BE2C (cell line): ENCODE results near the gene MS4A15.

Source experiments
- DNase-seq: peaks from one replicate; pipeline ENCODE4 v3.0.0-alpha.2; 2020
- H3K27me3 ChIP-seq: fragments of 250-450 bp; sonication (Bioruptor Pico); 2 replicates; pipeline ENCODE4 v1.5.1; 2020; ENCODE audit warnings: mild to moderate bottlenecking
- H3K36me3 ChIP-seq: fragments of 250-450 bp; sonication (Bioruptor Pico); 2 replicates; pipeline ENCODE4 v1.5.1; 2020; ENCODE audit warnings: mild to moderate bottlenecking
- H3K4me1 ChIP-seq: fragments of 250-450 bp; sonication (Bioruptor Pico); 2 replicates; pipeline ENCODE4 v1.5.1; 2020
- H3K4me3 ChIP-seq: 2 replicates; pipeline ENCODE4 v1.5.1; 2011; ENCODE audit warnings: low read depth, low read length
- H3K9me3 ChIP-seq: fragments of 250-450 bp; sonication (Bioruptor Pico); 2 replicates; pipeline ENCODE4 v1.5.1; 2020
- CTCF ChIP-seq: IDR thresholded peaks from 2 replicates; pipeline ENCODE4 v1.5.1; 2012; ENCODE audit warnings: mild to moderate bottlenecking, low read depth, low read length

Gene MS4A15

GRCh38 chr11:60747359-60747873 lies 9.3 kb upstream of the MS4A15 start:
- H3K9me3 ChIP-seq = no peaks in the 10 kb centered on the region
- H3K27me3 ChIP-seq = no peaks in the 10 kb centered on the region
- H3K36me3 ChIP-seq = no peaks in the 10 kb centered on the region
- DNase-seq = no peak
- no peak for TF ChIP-seq CTCF
- H3K4me1 ChIP-seq = no peaks in the 10 kb centered on the region
- no peak overlapping the region for H3K4me3 ChIP-seq

GRCh38 chr11:60748225-60748624 lies 8.4 kb upstream of the MS4A15 start:
- DNase-seq = no peak
- no peaks in the 10 kb centered on the region for H3K4me1 ChIP-seq

GRCh38 chr11:60748821-60749220 lies 7.8 kb upstream of the MS4A15 start:
- Histone ChIP-seq H3K27me3 (no peaks in the 10 kb centered on the region; the same call in 1 of the 2 replicates), H3K36me3 (no peaks in the 10 kb centered on the region), H3K4me1 (no peaks in the 10 kb centered on the region), H3K4me3 (no peak overlapping the region), H3K9me3 (no peaks in the 10 kb centered on the region)
- DNase-seq = no peak
- no peak for TF ChIP-seq CTCF

More at GRCh38 chr11:60748225-60748624, 8.4 kb upstream of the MS4A15 start:
- H3K9me3 ChIP-seq = no peaks in the 10 kb centered on the region
- H3K36me3 ChIP-seq = no peaks in the 10 kb centered on the region
- H3K4me3 ChIP-seq = no peak overlapping the region
- TF ChIP-seq CTCF = no peak
- H3K27me3 ChIP-seq = no peaks in the 10 kb centered on the region; the same call in 1 of the 2 replicates

- H3K9me3 ChIP-seq = no peaks in the 10 kb centered on the region
- H3K4me1 ChIP-seq = no peaks in the 10 kb centered on the region
- DNase-seq = no peak
- no peaks in the 10 kb centered on the region for H3K36me3 ChIP-seq
- H3K27me3 ChIP-seq = no peaks in the 10 kb centered on the region; the same call in 1 of the 2 replicates
- no peak overlapping the region for H3K4me3 ChIP-seq
- no peak for TF ChIP-seq CTCF
Observed at GRCh38 chr11:60750911-60751310, 5.8 kb upstream of the MS4A15 start.

GRCh38 chr11:60753309-60753708 lies 3.4 kb upstream of the MS4A15 start:
- no peak for TF ChIP-seq CTCF
- Histone ChIP-seq H3K4me1 (no peaks in the 10 kb centered on the region), H3K9me3 (no peaks in the 10 kb centered on the region), H3K27me3 (peaks cover 5% of the 10 kb centered on the region), H3K4me3 (no peak overlapping the region), H3K36me3 (no peaks in the 10 kb centered on the region)
- no peak for DNase-seq

- Histone ChIP-seq H3K9me3 (no peaks in the 10 kb centered on the region), H3K27me3 (peaks cover 11% of the 10 kb centered on the region), H3K36me3 (no peaks in the 10 kb centered on the region), H3K4me1 (no peaks in the 10 kb centered on the region), H3K4me3 (no peak overlapping the region)
- no peak for TF ChIP-seq CTCF
- no peak for DNase-seq
Observed at GRCh38 chr11:60754887-60755286, 1.8 kb upstream of the MS4A15 start.
